ENCODE data around the gene YKT6. TPM values are rescaled to one million over a fixed set of nuclear protein-coding genes. Genes with fewer than 3 reads are reported as not detected.

YKT6 gene
- 71.1 TPM for polyA plus RNA-seq (2013, experiment 1 of 2)
- 69.2 TPM for polyA plus RNA-seq (2013, experiment 2 of 2)

DNA sequence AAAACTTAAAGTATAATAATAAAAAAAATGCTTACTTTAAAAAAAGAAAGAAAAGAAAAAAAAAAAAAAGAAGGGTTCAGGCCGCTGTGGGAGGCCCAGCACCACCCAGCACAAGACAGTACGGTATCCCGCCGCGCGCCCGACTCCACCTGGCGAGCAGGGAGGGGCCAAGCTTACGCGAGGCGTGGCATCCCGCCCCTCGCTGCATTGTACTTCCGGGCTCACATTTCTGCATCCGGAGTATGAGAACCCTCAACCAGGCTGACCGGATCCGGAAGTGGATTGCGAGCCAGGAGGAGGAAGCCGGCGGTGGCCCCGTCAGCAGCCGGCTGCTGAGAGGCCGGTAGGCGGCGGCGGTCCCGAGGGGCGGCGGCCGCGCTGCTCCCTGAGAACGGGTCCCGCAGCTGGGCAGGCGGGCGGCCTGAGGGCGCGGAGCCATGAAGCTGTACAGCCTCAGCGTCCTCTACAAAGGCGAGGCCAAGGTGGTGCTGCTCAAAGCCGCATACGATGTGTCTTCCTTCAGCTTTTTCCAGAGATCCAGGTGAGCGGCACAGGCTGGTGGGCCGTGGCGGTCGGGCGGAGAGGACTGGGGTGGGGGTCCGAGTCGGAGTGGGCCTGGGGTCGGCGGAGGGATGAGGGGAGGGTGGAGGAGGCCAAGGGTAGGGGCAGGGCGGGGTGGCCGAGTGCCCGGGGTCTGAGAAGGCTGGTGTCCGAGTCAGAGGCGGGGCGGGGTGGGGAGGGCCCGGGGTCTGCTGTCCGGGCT lies at the start of gene YKT6:
YKT6 (plus strand) TSS at position 280 of the 763 bp plus-strand sequence; CDS start at position 438, 158 bp downstream.
- H3K9me3 ChIP-seq (replicated peaks in 1 of 2; ENCODE audit: control insufficient read depth in 2 of 2, insufficient read depth in 1 of 2, low read depth in 1 of 2, low read length in 2 of 2): no peaks in the 10 kb centered on the region
- no peaks in the 10 kb centered on the region for H3K27me3 ChIP-seq (ENCODE audit: control insufficient read depth in 3 of 3, insufficient read depth in 3 of 3, low read depth in 1 of 3, low read length in 3 of 3)
- no peak within 1 kb of the TSS for H4K91ac ChIP-seq (ENCODE audit: low read depth, low read length, poor library complexity)
- peak within 1 kb of the TSS; percentile 100 for H3K9ac ChIP-seq (ENCODE audit: low read depth, low read length, poor library complexity)
- peak within 1 kb of the TSS; percentile 93 for H2AFZ ChIP-seq (ENCODE audit: low read length)
- H2BK5ac ChIP-seq (ENCODE audit: low read length): no peak within 1 kb of the TSS
- H3K36me3 ChIP-seq (replicated peaks in 1 of 2; ENCODE audit: control insufficient read depth in 2 of 2, insufficient read depth in 2 of 2, low read length in 2 of 2): peaks cover 7 to 27% of the 10 kb centered on the region in 2 donors
- peak within 1 kb of the TSS; percentile 97 for H3K18ac ChIP-seq (ENCODE audit: low read length)
- H3K4ac ChIP-seq (ENCODE audit: low read length): no peak within 1 kb of the TSS
- no peak within 1 kb of the TSS for H2BK12ac ChIP-seq (ENCODE audit: low read length)
- peaks cover 4% of the 10 kb centered on the region for H3K79me1 ChIP-seq (ENCODE audit: low read depth, low read length)
- H3K23ac ChIP-seq (ENCODE audit: low read depth, low read length, poor library complexity): peak within 1 kb of the TSS; percentile 90
- peak within 1 kb of the TSS; percentile 78 for H2BK15ac ChIP-seq (ENCODE audit: low read length)
- peak within 1 kb of the TSS; percentile 63 for H2AK5ac ChIP-seq (ENCODE audit: low read depth, low read length)
- H3K4me1 ChIP-seq (ENCODE audit: control insufficient read depth in 2 of 2, insufficient read depth in 1 of 2, low read depth in 1 of 2, low read length in 2 of 2): peaks cover 3% of the 10 kb centered on the region in 2 donors
- peak within 1 kb of the TSS; percentile 71 for H3K14ac ChIP-seq (ENCODE audit: low read length)
- H2BK120ac ChIP-seq (ENCODE audit: low read depth, low read length): no peak within 1 kb of the TSS
- peak within 1 kb of the TSS; percentile 42 for H3K27ac ChIP-seq (replicated peaks; ENCODE audit: low read length)
- peak; percentile 80 for DNase-seq (ENCODE audit: low spot score)
- H4K8ac ChIP-seq (ENCODE audit: low read depth, low read length): no peak within 1 kb of the TSS
- peak within 1 kb of the TSS; percentile 94 to 99 for H3K4me3 ChIP-seq (ENCODE audit: low read length in 2 of 2)
- WGBS, 2 donors (ENCODE audit: extremely low coverage in 2 of 2, insufficient read length in 2 of 2, insufficient replicate concordance in 1 of 2): no CpG with 5 or more reads among the region's 58 CpGs
- H3K4me2 ChIP-seq (ENCODE audit: insufficient read depth, low read length, poor library complexity, severe bottlenecking): peak within 1 kb of the TSS; percentile 66

DNA sequence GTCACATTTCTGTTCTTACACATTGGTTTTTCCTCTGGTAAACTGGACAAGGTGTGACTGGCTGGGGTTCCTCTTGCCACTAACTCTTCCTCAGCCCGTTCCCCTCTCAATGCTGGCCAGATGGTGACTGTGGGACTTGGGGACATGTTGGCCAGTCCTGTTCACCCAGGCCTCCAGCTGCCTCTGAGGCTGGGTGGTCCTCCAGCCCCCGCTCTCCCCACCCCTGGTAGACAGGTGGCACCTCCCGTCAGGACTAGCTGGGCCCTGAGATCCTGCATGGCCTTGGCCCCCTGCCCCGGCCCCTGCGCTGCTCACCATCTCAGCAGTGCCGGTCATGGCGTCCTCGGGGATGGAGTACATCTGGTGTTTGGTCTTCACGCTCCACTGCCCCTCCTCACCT lies 48.8 kb upstream of the YKT6 start:
- Histone ChIP-seq H3K9ac (ENCODE audit: low read depth, low read length, poor library complexity) (no peak overlapping the region), H2BK5ac (ENCODE audit: low read length) (no peak overlapping the region), H3K4me1 (ENCODE audit: control insufficient read depth in 2 of 2, insufficient read depth in 1 of 2, low read depth in 1 of 2, low read length in 2 of 2) (peaks cover 0 to 5% of the 10 kb centered on the region in 2 donors), H3K27me3 (ENCODE audit: control insufficient read depth in 3 of 3, insufficient read depth in 3 of 3, low read depth in 1 of 3, low read length in 3 of 3) (peaks cover 0 to 88% (median 0%) of the 10 kb centered on the region in 3 experiments), H2BK120ac (ENCODE audit: low read depth, low read length) (no peak overlapping the region), H4K91ac (ENCODE audit: low read depth, low read length, poor library complexity) (no peak overlapping the region), H2BK15ac (ENCODE audit: low read length) (peak overlapping the region; percentile 15), H3K4me2 (ENCODE audit: insufficient read depth, low read length, poor library complexity, severe bottlenecking) (no peak overlapping the region), H2BK12ac (ENCODE audit: low read length) (no peak overlapping the region), H3K14ac (ENCODE audit: low read length) (peak overlapping the region; percentile 14), H3K9me3 (replicated peaks in 1 of 2; ENCODE audit: control insufficient read depth in 2 of 2, insufficient read depth in 1 of 2, low read depth in 1 of 2, low read length in 2 of 2) (no peaks in the 10 kb centered on the region), H4K8ac (ENCODE audit: low read depth, low read length) (no peak overlapping the region), H3K36me3 (replicated peaks in 1 of 2; ENCODE audit: control insufficient read depth in 2 of 2, insufficient read depth in 2 of 2, low read length in 2 of 2) (no peaks in the 10 kb centered on the region), H3K4ac (ENCODE audit: low read length) (no peak overlapping the region), H3K79me1 (ENCODE audit: low read depth, low read length) (no peaks in the 10 kb centered on the region), H2AFZ (ENCODE audit: low read length) (no peak overlapping the region), H3K23ac (ENCODE audit: low read depth, low read length, poor library complexity) (peak overlapping the region; percentile 62), H3K18ac (ENCODE audit: low read length) (no peak overlapping the region), H3K27ac (replicated peaks; ENCODE audit: low read length) (no peak overlapping the region), H3K4me3 (ENCODE audit: low read length in 2 of 2) (no peak overlapping the region), H2AK5ac (ENCODE audit: low read depth, low read length) (peak overlapping the region; percentile 17)
- no peak for DNase-seq (ENCODE audit: low spot score)
- WGBS, 2 donors (ENCODE audit: extremely low coverage in 2 of 2, insufficient read length in 2 of 2, insufficient replicate concordance in 1 of 2): no CpG with 5 or more reads among the region's 9 CpGs

DNA sequence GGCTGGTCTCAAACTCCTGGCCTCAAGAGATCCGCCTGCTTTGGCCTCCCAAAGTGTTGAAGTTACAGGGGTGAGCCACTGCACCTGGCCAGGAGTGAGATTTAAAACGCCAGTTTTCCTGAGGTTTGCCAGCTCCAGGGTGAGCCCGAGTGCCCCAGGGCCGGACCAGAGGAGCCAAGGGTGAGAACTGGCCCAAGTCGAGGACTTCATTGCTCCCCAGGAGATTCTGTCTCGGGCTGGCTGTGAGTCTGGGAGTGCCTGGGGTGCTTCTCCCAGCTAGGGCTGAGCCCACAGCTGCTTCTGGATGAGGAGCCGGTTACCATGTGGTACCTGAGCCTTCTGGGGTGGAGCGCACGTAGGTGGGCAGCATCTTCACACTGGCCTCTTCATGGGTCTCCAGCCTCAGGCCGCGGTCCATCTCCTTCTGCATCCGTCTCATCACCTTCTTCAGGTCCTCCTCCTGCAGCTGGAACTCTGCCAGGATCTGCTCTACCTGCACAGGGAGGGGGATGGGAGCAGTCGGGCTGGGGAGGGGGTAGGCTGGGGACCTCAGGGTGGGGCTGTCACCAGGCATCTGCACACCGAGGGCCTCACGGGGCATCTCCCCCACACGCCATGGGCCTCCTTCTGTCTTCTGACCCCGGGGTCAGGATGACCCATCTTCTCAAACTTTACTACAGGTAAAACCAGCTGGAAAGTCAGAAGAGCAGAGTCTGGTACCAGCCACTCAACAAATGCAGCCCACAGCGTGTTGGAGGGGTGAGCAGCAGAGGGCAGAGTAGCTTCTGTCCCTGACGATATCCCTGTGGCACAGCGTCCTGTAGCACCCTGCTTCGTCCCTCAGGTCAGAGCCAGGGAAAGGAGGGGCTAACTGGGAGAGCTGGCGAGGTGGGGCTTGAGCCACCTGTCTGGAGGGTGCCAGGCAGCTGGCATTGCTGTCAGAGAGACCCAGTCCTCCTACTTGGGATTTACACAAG lies 47.5 kb upstream of the YKT6 start:
- Histone ChIP-seq H2BK15ac (ENCODE audit: low read length) (no peak overlapping the region), H4K91ac (ENCODE audit: low read depth, low read length, poor library complexity) (no peak overlapping the region), H4K8ac (ENCODE audit: low read depth, low read length) (no peak overlapping the region), H2BK12ac (ENCODE audit: low read length) (no peak overlapping the region), H3K4ac (ENCODE audit: low read length) (no peak overlapping the region), H2BK5ac (ENCODE audit: low read length) (no peak overlapping the region), H2AK5ac (ENCODE audit: low read depth, low read length) (no peak overlapping the region), H3K9ac (ENCODE audit: low read depth, low read length, poor library complexity) (no peak overlapping the region), H2BK120ac (ENCODE audit: low read depth, low read length) (no peak overlapping the region), H3K27ac (replicated peaks; ENCODE audit: low read length) (no peak overlapping the region), H3K27me3 (ENCODE audit: control insufficient read depth in 3 of 3, insufficient read depth in 3 of 3, low read depth in 1 of 3, low read length in 3 of 3) (peaks cover 0 to 87% (median 0%) of the 10 kb centered on the region in 3 experiments), H3K4me2 (ENCODE audit: insufficient read depth, low read length, poor library complexity, severe bottlenecking) (no peak overlapping the region), H3K23ac (ENCODE audit: low read depth, low read length, poor library complexity) (peak overlapping the region; percentile 60), H3K18ac (ENCODE audit: low read length) (peak overlapping the region; percentile 11), H3K79me1 (ENCODE audit: low read depth, low read length) (no peaks in the 10 kb centered on the region), H3K4me3 (ENCODE audit: low read length in 2 of 2) (no peak overlapping the region), H3K36me3 (replicated peaks in 1 of 2; ENCODE audit: control insufficient read depth in 2 of 2, insufficient read depth in 2 of 2, low read length in 2 of 2) (no peaks in the 10 kb centered on the region), H2AFZ (ENCODE audit: low read length) (no peak overlapping the region), H3K9me3 (replicated peaks in 1 of 2; ENCODE audit: control insufficient read depth in 2 of 2, insufficient read depth in 1 of 2, low read depth in 1 of 2, low read length in 2 of 2) (no peaks in the 10 kb centered on the region), H3K14ac (ENCODE audit: low read length) (no peak overlapping the region), H3K4me1 (ENCODE audit: control insufficient read depth in 2 of 2, insufficient read depth in 1 of 2, low read depth in 1 of 2, low read length in 2 of 2) (peaks cover 0 to 6% of the 10 kb centered on the region in 2 donors)
- no CpG with 5 or more reads among the region's 22 CpGs for WGBS, 2 donors (ENCODE audit: extremely low coverage in 2 of 2, insufficient read length in 2 of 2, insufficient replicate concordance in 1 of 2)
- DNase-seq (ENCODE audit: low spot score): no peak

Data from neuronal stem cell (in vitro differentiated cells).